B cell (primary cell): ENCODE results near the gene FARP1. TPM values are rescaled to one million over a fixed set of nuclear protein-coding genes. Genes with fewer than 3 reads are reported as not detected.

Source experiments
- ATAC-seq: fragments of 200-7000 bp; cut with Tn5 transposase; one replicate; pipeline ENCODE4 v1.10.0; 2021; ENCODE audit warnings: low read depth, mild to moderate bottlenecking, moderate number of reproducible peaks, moderate library complexity
- CTCF ChIA-PET: fragments of 350-600 bp; sonication (Branson Sonifier 250); formaldehyde crosslinking; loops from one replicate; lab custom pipeline; 2021; ENCODE audit warnings: antibody characterized with exemption, inconsistent platforms; lab: Charles Lee
- POLR2A ChIA-PET: fragments of 350-600 bp; sonication (Branson Sonifier 250); formaldehyde crosslinking; loops from one replicate; lab custom pipeline; 2021; ENCODE audit warnings: antibody characterized with exemption; lab: Charles Lee
- DNase-seq: peaks from one replicate; pipeline ENCODE4 v3.0.0; 2013
- H2AFZ ChIP-seq: 2 replicates; pipeline ENCODE4 v1.6.1; 2012; ENCODE audit warnings: mild to moderate bottlenecking, low read depth, low read length; ENCODE audit not compliant: insufficient read depth, poor library complexity, severe bottlenecking
- H3K27ac ChIP-seq, 2 donors: 1 replicate in 1 of 2; 2 replicates in 1 of 2; pipeline ENCODE4 v1.5.1; 2012 to 2013; ENCODE audit warnings: low read length in 2 of 2, mild to moderate bottlenecking in 2 of 2, moderate library complexity in 1 of 2
- H3K27me3 ChIP-seq, 4 experiments: fragments of 200-600 bp in 1 of 4; sonication (generic) in 1 of 4; replicated peaks in 1 of 4; 1 replicate in 2 of 4; 2 replicates in 2 of 4; pipeline versions ENCODE4 v1.6.1 to v1.7.0; 2013 to 2016; ENCODE audit warnings: low read length in 3 of 4, mild to moderate bottlenecking in 2 of 4, mixed read lengths in 1 of 4, moderate library complexity in 1 of 4; ENCODE audit not compliant: insufficient read depth in 4 of 4, control insufficient read depth in 3 of 4; ENCODE audit errors: control extremely low read depth in 1 of 4
- H3K36me3 ChIP-seq, 2 experiments: replicated peaks in 1 of 2; 1 replicate in 1 of 2; 2 replicates in 1 of 2; pipeline versions ENCODE4 v1.6.1 to v1.7.1; 2013; ENCODE audit warnings: low read length in 1 of 2; ENCODE audit not compliant: insufficient read depth in 2 of 2, control insufficient read depth in 1 of 2; ENCODE audit errors: control extremely low read depth in 1 of 2, extremely low read depth in 1 of 2
- H3K4me1 ChIP-seq, 2 donors: fragments of 200-600 bp in 1 of 2; sonication (generic) in 1 of 2; 1 replicate in 1 of 2; 2 replicates in 1 of 2; pipeline versions ENCODE4 v1.5.1 to v1.6.1; 2013 to 2017; ENCODE audit warnings: low read length in 2 of 2; ENCODE audit not compliant: control insufficient read depth in 2 of 2, insufficient read depth in 2 of 2
- H3K4me2 ChIP-seq: replicated peaks from 2 replicates; pipeline ENCODE3; 2012; ENCODE audit warnings: mild to moderate bottlenecking, low read depth, low read length; ENCODE audit not compliant: poor library complexity, severe bottlenecking
- H3K4me3 ChIP-seq, 5 experiments: fragments of 200-600 bp in 1 of 5; sonication (generic) in 1 of 5; 1 replicate in 3 of 5; 2 replicates in 2 of 5; pipeline versions ENCODE4 v1.5.1 to v1.7.0; 2011 to 2016; ENCODE audit warnings: low read length in 4 of 5, mild to moderate bottlenecking in 4 of 5, low read depth in 2 of 5, control low read depth in 1 of 5, moderate library complexity in 1 of 5; ENCODE audit not compliant: insufficient read depth in 1 of 5; ENCODE audit errors: control extremely low read depth in 1 of 5, extremely low read depth in 1 of 5
- H3K79me2 ChIP-seq: fragments of 200-600 bp; sonication (generic); one replicate; pipeline ENCODE4 v1.6.0; 2016; ENCODE audit warnings: low read length; ENCODE audit not compliant: control insufficient read depth, insufficient read depth
- H3K9ac ChIP-seq: fragments of 200-600 bp; sonication (generic); 2 replicates; pipeline ENCODE4 v1.6.1; 2017; ENCODE audit warnings: mild to moderate bottlenecking, low read length, moderate library complexity
- H3K9me3 ChIP-seq, 3 donors: one replicate each; pipeline versions ENCODE4 v1.6.1 to v1.7.1; 2013; ENCODE audit warnings: low read length in 2 of 3; ENCODE audit not compliant: control insufficient read depth in 2 of 3, insufficient read depth in 1 of 3; ENCODE audit errors: control extremely low read depth in 1 of 3
- H4K20me1 ChIP-seq: 2 replicates; pipeline ENCODE4 v1.6.0; 2012; ENCODE audit warnings: mild to moderate bottlenecking, low read length; ENCODE audit not compliant: insufficient read depth, control insufficient read depth, poor library complexity, severe bottlenecking
- H3K27ac Mint-ChIP-seq: one replicate; pipeline ENCODE4 v1.8.0; 2021; ENCODE audit warnings: mixed read lengths
- H3K27me3 Mint-ChIP-seq: one replicate; pipeline ENCODE4 v1.8.0; 2021; ENCODE audit warnings: mixed read lengths
- H3K4me1 Mint-ChIP-seq: one replicate; pipeline ENCODE4 v1.8.0; 2021; ENCODE audit warnings: mixed read lengths
- H3K4me3 Mint-ChIP-seq: one replicate; pipeline ENCODE4 v1.8.0; 2021; ENCODE audit warnings: mixed read lengths
- H3K9me3 Mint-ChIP-seq: one replicate; pipeline ENCODE4 v1.8.0; 2022; ENCODE audit warnings: mixed read lengths; ENCODE audit not compliant: insufficient read depth
- CTCF ChIP-seq: fragments of 200-600 bp; IDR thresholded peaks from one replicate; pipeline ENCODE4 v1.8.0; 2022; ENCODE audit warnings: antibody characterized with exemption, mild to moderate bottlenecking
- EZH2 ChIP-seq: IDR thresholded peaks from 2 replicates; pipeline ENCODE4 v1.6.1; 2012; ENCODE audit warnings: borderline replicate concordance, low read depth, mild to moderate bottlenecking, moderate library complexity, low read length; ENCODE audit not compliant: insufficient read depth, poor library complexity, severe bottlenecking
- WGBS: methylation state at CpG from one replicate; pipeline ENCODE4 v1.1.5; 2013; ENCODE audit warnings: missing lambda C conversion rate; ENCODE audit not compliant: insufficient coverage; 5-methylcytosine and 5-hydroxymethylcytosine counted together
- intact Hi-C: fragments of 100-400 bp; cut with micrococcal nuclease; formaldehyde crosslinking; loops from one replicate; pipeline ENCODE4 v1.10.0; 2022
- polyA plus RNA-seq: library from polyadenylated mRNA; depleted of rRNA; stranded (reverse); fragments of >200 nt; gene quantifications from 2 replicates; pipeline ENCODE4 v1.2.3, GENCODE V29; 2012
- total RNA-seq, 2 donors: library from RNA; stranded (reverse); fragments of 120-200 nt in 1 of 2; gene quantifications; 1 replicate in 1 of 2; 2 replicates in 1 of 2; pipeline versions ENCODE4 v1.2.3 to v1.2.4, GENCODE V29; 2013 to 2022

The FARP1 gene
- total and polyA plus RNA-seq, 2 donors (not counting 1 experiment from before 2014, with no cell fraction given) = 0.15 to 1.5 TPM

DNA sequence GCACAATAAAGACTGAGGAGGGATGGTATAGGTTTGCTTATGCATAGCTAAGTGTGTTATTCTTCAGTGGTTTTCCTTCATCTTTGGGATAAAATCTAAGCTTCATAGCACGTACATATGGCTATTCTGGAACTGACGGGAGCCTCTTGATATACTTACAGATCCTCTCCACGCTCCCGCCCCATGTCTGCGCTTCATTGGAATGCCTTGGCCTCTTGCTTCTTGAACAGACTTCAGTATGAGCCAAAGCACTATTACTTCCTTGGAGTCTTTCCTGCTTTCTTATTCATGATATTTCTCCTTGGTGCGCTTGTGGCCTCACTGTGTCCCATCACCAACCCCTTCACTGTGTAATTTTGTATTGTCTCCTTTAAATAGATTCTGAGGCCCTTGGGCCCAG, 145.3 kb downstream of the FARP1 start:
- no peaks in the 10 kb centered on the region for H4K20me1 ChIP-seq
- CTCF ChIA-PET = no interaction called here
- intact Hi-C loops = no loop called here

DNA sequence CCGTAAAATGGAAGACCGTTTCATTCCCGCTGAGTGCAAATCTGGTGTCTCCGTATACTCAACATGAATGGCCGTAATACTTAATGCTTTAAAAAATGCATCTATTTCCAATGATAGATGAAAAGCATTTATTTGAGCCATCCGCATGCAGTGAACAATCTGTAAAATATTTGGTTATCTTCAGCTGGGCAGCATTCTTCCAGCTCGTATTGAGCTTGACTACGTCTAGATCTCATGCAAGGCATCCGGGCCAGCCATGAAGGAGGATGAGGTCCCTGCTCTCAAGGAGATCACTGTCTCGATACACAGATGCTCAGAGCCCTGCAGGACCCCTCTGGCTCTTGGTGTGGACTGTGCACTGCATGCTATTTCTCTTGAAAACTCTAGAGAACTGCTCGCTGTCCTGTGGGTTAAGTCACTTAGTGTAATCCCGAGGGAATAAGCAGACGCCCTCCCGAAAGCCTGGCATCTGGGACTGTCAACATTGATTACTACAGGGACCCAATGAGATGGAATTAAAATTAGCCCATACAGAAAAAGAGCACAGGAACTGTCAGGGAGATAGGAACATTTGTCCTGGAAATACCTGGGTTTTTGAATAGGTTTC, 146.5 kb downstream of the FARP1 start:
- no peaks in the 10 kb centered on the region for H3K4me1 ChIP-seq
- 92% methylated on average over 8 of the region's 14 CpGs for WGBS
- H3K27me3 ChIP-seq = no peaks in the 10 kb centered on the region
- ATAC-seq = no peak
- DNase-seq = no peak
- no peak overlapping the region for H3K4me3 Mint-ChIP-seq
- H4K20me1 ChIP-seq = no peaks in the 10 kb centered on the region
- H3K27ac ChIP-seq = no peak overlapping the region
- no peaks in the 10 kb centered on the region for H3K79me2 ChIP-seq
- intact Hi-C loops = no loop called here
- H3K9me3 ChIP-seq = no peaks in the 10 kb centered on the region
- ChIA-PET POLR2A (no interaction called here), CTCF (no interaction called here)
- H3K4me1 Mint-ChIP-seq = no peaks in the 10 kb centered on the region
- no peak overlapping the region for H2AFZ ChIP-seq
- H3K4me3 ChIP-seq = no peak overlapping the region
- TF ChIP-seq EZH2 (no peak), CTCF (no peak)
- H3K27ac Mint-ChIP-seq = no peak overlapping the region
- peaks cover 4% of the 10 kb centered on the region for H3K27me3 Mint-ChIP-seq
- no peaks in the 10 kb centered on the region for H3K36me3 ChIP-seq
- no peak overlapping the region for H3K4me2 ChIP-seq
- no peaks in the 10 kb centered on the region for H3K9me3 Mint-ChIP-seq
- no peak overlapping the region for H3K9ac ChIP-seq

More for the DNA sequence above, 145.3 kb downstream of the FARP1 start:
- H3K4me1 Mint-ChIP-seq = no peaks in the 10 kb centered on the region
- TF ChIP-seq EZH2 (no peak), CTCF (no peak)
- ATAC-seq (no peak), DNase-seq (no peak)
- H3K9me3 Mint-ChIP-seq = no peaks in the 10 kb centered on the region
- no peaks in the 10 kb centered on the region for H3K27me3 ChIP-seq
- H3K27ac Mint-ChIP-seq = no peak overlapping the region
- H3K9me3 ChIP-seq = no peaks in the 10 kb centered on the region
- no peaks in the 10 kb centered on the region for H3K79me2 ChIP-seq
- H3K4me3 Mint-ChIP-seq = no peak overlapping the region
- WGBS = 100% methylated on average over 5 of the region's 6 CpGs
- peaks cover 4% of the 10 kb centered on the region for H3K27me3 Mint-ChIP-seq
- no peak overlapping the region for H3K4me2 ChIP-seq
- no peak overlapping the region for H3K27ac ChIP-seq
- POLR2A ChIA-PET = no interaction called here
- H3K9ac ChIP-seq = no peak overlapping the region
- H2AFZ ChIP-seq = no peak overlapping the region
- no peaks in the 10 kb centered on the region for H3K36me3 ChIP-seq
- no peak overlapping the region for H3K4me3 ChIP-seq
- H3K4me1 ChIP-seq = no peaks in the 10 kb centered on the region
